GM18517 (cell line): ENCODE results near the gene NR2E1.

Experiments
- ATAC-seq: cut with Tn5 transposase; IDR thresholded peaks from one replicate; pipeline ENCODE4 v1.9.1; 2021; ENCODE audit warnings: mild to moderate bottlenecking, moderate library complexity; ENCODE audit not compliant: unreplicated experiment

The NR2E1 gene

GRCh38 chr6:108165714-108166663, at the start of gene NR2E1:
Gene NR2E1 (plus strand): TSS chr6:108166022. CDS start chr6:108166766, 744 bp downstream.
- ATAC-seq, result no peak

GRCh38 chr6:108116546-108117426, 49.0 kb upstream of the NR2E1 start:
- no peak for ATAC-seq

GRCh38 chr6:108117427-108118358, 48.1 kb upstream of the NR2E1 start:
- ATAC-seq, result no peak

- ATAC-seq, result no peak
These were observed 47.5 kb upstream of the NR2E1 start for GRCh38 chr6:108118359-108118724.

GRCh38 chr6:108118810-108119768, 46.7 kb upstream of the NR2E1 start:
- ATAC-seq, result no peak

- no peak for ATAC-seq
These were observed 46.1 kb upstream of the NR2E1 start for GRCh38 chr6:108119769-108120141.

- no peak for ATAC-seq
These were observed 45.5 kb upstream of the NR2E1 start for GRCh38 chr6:108120311-108120710.

GRCh38 chr6:108121612-108122011, 44.2 kb upstream of the NR2E1 start:
- ATAC-seq, result no peak

- ATAC-seq, result no peak
These were observed 42.3 kb upstream of the NR2E1 start for GRCh38 chr6:108123481-108123929.

- no peak for ATAC-seq
These were observed 41.9 kb upstream of the NR2E1 start for GRCh38 chr6:108123946-108124345.

- no peak for ATAC-seq
These were observed 38.8 kb upstream of the NR2E1 start for GRCh38 chr6:108127056-108127455.

GRCh38 chr6:108127826-108128225, 38.0 kb upstream of the NR2E1 start:
- ATAC-seq, result no peak

GRCh38 chr6:108130262-108130661, 35.6 kb upstream of the NR2E1 start:
- no peak for ATAC-seq

- ATAC-seq, result no peak
These were observed 33.0 kb upstream of the NR2E1 start for GRCh38 chr6:108132863-108133262.

- ATAC-seq, result no peak
These were observed 32.1 kb upstream of the NR2E1 start for GRCh38 chr6:108133594-108134179.

GRCh38 chr6:108134213-108134970, 31.4 kb upstream of the NR2E1 start:
- no peak for ATAC-seq

GRCh38 chr6:108142240-108142639, 23.6 kb upstream of the NR2E1 start:
- no peak for ATAC-seq

- no peak for ATAC-seq
These were observed 20.2 kb upstream of the NR2E1 start for GRCh38 chr6:108145639-108146038.
